GM19328 (cell line): Measurements from ENCODE around the gene ATIC.
"Not testable (repeated sequence)": the region's sequence is repeated elsewhere in the genome, so short reads cannot be mapped to it uniquely, and the experiment has no call there.

Experiments
- ATAC-seq: cut with Tn5 transposase; IDR thresholded peaks from one replicate; pipeline ENCODE4 v1.9.1; 2021; ENCODE audit warnings: mild to moderate bottlenecking, moderate library complexity; ENCODE audit not compliant: unreplicated experiment

ATIC gene

GRCh38 chr2:215360059-215360458, 48.2 kb downstream of the ATIC start:
- not testable (repeated sequence) for ATAC-seq

- ATAC-seq = no peak
These were observed 48.7 kb downstream of the ATIC start for GRCh38 chr2:215360596-215360995.

GRCh38 chr2:215361211-215361875, 49.5 kb downstream of the ATIC start:
- ATAC-seq = no peak

- ATAC-seq = no peak
These were observed 50.2 kb downstream of the ATIC start for GRCh38 chr2:215361876-215362561.

GRCh38 chr2:215362562-215362904, 50.7 kb downstream of the ATIC start:
- ATAC-seq = no peak

GRCh38 chr2:215363039-215363438, 51.2 kb downstream of the ATIC start:
- no peak for ATAC-seq

- ATAC-seq = no peak
These were observed 51.8 kb downstream of the ATIC start for GRCh38 chr2:215363461-215364156.

GRCh38 chr2:215364157-215365155, 52.6 kb downstream of the ATIC start:
- no peak for ATAC-seq

GRCh38 chr2:215365184-215365658, 53.4 kb downstream of the ATIC start:
- ATAC-seq = no peak

GRCh38 chr2:215366440-215367032, 54.7 kb downstream of the ATIC start:
- ATAC-seq = no peak

GRCh38 chr2:215367662-215368492, 56.0 kb downstream of the ATIC start:
- ATAC-seq = no peak

- no peak for ATAC-seq
These were observed 56.6 kb downstream of the ATIC start for GRCh38 chr2:215368493-215368809.

- ATAC-seq = no peak
These were observed 57.4 kb downstream of the ATIC start for GRCh38 chr2:215369181-215369760.

GRCh38 chr2:215370112-215370965, 58.5 kb downstream of the ATIC start:
- no peak for ATAC-seq

- no peak for ATAC-seq
These were observed 60.3 kb downstream of the ATIC start for GRCh38 chr2:215371915-215372897.

- no peak for ATAC-seq
These were observed 61.2 kb downstream of the ATIC start for GRCh38 chr2:215372968-215373649.

- ATAC-seq = no peak
These were observed 62.1 kb downstream of the ATIC start for GRCh38 chr2:215374002-215374401.
